ENCODE data around the gene SMKR1.

DNA sequence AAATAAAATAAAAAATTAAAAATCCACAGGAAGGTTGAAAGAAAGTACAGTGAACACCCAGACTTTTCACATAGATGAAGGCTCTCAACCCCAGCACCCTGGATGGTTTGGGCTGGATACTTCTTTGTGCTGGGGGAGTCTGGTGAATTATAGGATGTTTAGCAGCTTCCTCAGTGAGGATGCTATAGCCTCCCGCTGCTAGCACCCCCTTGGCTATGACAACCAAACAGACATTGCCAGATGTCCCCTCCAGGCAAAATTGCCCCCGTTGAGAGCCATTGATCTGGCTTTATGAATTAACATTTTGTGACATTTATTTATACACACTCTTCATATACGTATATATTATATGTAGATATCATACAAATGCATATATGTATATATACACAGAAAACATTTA lies 21.6 kb downstream of the SMKR1 start:
- TF ChIP-seq, protein P1, sequence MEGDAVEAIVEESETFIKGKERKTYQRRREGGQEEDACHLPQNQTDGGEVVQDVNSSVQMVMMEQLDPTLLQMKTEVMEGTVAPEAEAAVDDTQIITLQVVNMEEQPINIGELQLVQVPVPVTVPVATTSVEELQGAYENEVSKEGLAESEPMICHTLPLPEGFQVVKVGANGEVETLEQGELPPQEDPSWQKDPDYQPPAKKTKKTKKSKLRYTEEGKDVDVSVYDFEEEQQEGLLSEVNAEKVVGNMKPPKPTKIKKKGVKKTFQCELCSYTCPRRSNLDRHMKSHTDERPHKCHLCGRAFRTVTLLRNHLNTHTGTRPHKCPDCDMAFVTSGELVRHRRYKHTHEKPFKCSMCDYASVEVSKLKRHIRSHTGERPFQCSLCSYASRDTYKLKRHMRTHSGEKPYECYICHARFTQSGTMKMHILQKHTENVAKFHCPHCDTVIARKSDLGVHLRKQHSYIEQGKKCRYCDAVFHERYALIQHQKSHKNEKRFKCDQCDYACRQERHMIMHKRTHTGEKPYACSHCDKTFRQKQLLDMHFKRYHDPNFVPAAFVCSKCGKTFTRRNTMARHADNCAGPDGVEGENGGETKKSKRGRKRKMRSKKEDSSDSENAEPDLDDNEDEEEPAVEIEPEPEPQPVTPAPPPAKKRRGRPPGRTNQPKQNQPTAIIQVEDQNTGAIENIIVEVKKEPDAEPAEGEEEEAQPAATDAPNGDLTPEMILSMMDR (IDR thresholded peaks at IDR 0.05): no peak
- TF ChIP-seq EZH2 (IDR thresholded peaks at IDR 0.05): no peak
- no peak for TF ChIP-seq EZH2phosphoT487 (IDR thresholded peaks at IDR 0.05)
